B cell (primary cell): ENCODE results near the gene PHACTR3.

ENCODE experiments used
- EZH2 ChIP-seq: IDR thresholded peaks from 2 replicates; pipeline ENCODE4 v1.6.1; 2012; ENCODE audit warnings: borderline replicate concordance, low read depth, mild to moderate bottlenecking, moderate library complexity, low read length; ENCODE audit not compliant: insufficient read depth, poor library complexity, severe bottlenecking
- TF ChIP-seq, protein P1 (sequence below): fragments of 200-600 bp; IDR thresholded peaks from one replicate; pipeline ENCODE4 v1.8.0; 2022; ENCODE audit warnings: antibody characterized with exemption, mild to moderate bottlenecking

DNA sequence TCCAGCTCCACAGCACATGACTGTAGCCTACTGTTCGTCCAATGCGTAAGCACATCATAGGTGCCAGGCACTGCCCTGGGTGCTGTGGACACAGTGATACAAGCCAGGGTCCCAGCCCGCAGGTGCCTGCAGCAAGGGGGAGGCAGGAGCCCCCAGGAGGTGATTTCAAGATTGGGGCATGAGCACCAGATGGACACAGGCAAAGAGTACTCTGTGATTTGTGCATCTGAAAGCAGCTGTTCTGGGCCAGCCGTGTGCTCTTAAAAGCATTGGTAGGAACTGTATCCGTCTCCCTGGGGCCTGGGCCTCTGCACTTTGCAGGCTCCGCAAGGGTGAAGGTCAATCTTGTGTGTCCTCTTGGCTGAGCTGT is 179.3 kb downstream of the PHACTR3 start:
- no peak for TF ChIP-seq EZH2
- TF ChIP-seq, protein P1, sequence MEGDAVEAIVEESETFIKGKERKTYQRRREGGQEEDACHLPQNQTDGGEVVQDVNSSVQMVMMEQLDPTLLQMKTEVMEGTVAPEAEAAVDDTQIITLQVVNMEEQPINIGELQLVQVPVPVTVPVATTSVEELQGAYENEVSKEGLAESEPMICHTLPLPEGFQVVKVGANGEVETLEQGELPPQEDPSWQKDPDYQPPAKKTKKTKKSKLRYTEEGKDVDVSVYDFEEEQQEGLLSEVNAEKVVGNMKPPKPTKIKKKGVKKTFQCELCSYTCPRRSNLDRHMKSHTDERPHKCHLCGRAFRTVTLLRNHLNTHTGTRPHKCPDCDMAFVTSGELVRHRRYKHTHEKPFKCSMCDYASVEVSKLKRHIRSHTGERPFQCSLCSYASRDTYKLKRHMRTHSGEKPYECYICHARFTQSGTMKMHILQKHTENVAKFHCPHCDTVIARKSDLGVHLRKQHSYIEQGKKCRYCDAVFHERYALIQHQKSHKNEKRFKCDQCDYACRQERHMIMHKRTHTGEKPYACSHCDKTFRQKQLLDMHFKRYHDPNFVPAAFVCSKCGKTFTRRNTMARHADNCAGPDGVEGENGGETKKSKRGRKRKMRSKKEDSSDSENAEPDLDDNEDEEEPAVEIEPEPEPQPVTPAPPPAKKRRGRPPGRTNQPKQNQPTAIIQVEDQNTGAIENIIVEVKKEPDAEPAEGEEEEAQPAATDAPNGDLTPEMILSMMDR: no peak
